ENCODE measurements around the gene WDR41.

Gene WDR41

DNA sequence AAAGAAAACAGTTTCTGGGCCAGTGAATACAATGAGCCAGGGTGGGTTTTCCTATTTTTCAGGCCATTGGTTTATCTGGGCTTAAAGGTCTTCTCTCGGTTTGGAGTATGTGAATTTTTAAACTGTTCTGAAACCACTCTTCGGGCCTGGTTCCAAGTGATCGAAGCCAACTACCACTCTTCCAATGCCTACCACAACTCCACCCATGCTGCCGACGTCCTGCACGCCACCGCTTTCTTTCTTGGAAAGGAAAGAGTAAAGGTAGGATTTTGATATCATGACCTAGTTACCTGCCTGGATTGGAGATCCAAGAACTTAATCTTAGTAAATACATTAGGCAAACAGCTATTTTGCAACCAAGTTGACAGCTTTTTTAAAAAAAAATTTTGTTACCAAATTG lies 79.1 kb downstream of the WDR41 start:
- H3K4me1 ChIP-seq: peaks cover 0 to 26% (median 8%) of the 10 kb centered on the region in 4 donors
- no peak for DNase-seq
- intact Hi-C loops (cut with DNase I; ENCODE audit: low total_unique reads): no loop called here
- TF ChIP-seq, protein P1, sequence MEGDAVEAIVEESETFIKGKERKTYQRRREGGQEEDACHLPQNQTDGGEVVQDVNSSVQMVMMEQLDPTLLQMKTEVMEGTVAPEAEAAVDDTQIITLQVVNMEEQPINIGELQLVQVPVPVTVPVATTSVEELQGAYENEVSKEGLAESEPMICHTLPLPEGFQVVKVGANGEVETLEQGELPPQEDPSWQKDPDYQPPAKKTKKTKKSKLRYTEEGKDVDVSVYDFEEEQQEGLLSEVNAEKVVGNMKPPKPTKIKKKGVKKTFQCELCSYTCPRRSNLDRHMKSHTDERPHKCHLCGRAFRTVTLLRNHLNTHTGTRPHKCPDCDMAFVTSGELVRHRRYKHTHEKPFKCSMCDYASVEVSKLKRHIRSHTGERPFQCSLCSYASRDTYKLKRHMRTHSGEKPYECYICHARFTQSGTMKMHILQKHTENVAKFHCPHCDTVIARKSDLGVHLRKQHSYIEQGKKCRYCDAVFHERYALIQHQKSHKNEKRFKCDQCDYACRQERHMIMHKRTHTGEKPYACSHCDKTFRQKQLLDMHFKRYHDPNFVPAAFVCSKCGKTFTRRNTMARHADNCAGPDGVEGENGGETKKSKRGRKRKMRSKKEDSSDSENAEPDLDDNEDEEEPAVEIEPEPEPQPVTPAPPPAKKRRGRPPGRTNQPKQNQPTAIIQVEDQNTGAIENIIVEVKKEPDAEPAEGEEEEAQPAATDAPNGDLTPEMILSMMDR (IDR thresholded peaks at IDR 0.05): no peak
- no peaks in the 10 kb centered on the region for H3K9me3 ChIP-seq
- H3K27me3 ChIP-seq: no peaks in the 10 kb centered on the region
- H3K36me3 ChIP-seq: no peaks in the 10 kb centered on the region
- no peak overlapping the region for H3K4me3 ChIP-seq
- no peak overlapping the region for H3K27ac ChIP-seq

DNA sequence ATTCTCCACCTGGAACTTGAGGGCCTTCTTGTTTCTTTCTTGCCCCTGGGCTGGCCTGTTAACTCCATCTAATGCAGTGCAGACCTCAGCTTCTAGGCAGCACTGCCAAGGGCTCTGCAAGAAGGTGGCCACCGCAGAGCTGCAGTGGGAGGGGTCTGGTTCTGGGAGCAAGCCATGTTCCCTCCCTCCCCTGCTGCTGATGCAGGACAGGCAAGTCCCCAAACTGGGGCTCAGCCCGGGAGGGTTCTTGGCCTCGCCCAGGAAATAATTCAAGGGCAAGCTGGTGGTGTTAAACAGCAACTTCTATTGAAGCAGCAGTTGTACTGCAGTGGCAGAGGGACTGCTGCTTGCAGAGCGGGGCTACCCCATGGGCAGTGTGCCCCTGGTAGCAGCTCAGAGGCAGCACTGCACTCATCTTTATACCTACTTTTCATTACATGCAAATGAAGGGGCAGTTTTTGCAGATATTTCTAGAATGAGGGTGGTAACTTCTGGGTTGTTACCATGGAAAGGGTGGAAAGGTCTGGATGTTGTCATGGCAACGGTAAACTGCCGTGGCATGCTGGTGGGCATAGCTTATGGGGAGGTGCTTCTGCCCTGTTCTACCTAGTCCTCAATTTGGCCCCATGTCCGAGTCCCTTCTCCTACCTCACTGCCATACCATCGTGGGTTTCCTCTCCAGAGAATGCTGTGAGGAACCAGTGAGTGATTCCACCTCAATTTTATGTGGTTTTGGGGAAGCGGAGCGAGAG lies 82.1 kb downstream of the WDR41 start:
- H3K27ac ChIP-seq: no peak overlapping the region
- H3K36me3 ChIP-seq: no peaks in the 10 kb centered on the region
- TF ChIP-seq, protein P1 (IDR thresholded peaks at IDR 0.05): no peak
- no peak for DNase-seq
- no peak overlapping the region for H3K4me3 ChIP-seq
- peaks cover 0 to 6% (median under 1%) of the 10 kb centered on the region in 4 donors for H3K4me1 ChIP-seq
- H3K9me3 ChIP-seq: no peaks in the 10 kb centered on the region
- intact Hi-C loops (cut with DNase I; ENCODE audit: low total_unique reads): no loop called here
- H3K27me3 ChIP-seq: no peaks in the 10 kb centered on the region

DNA sequence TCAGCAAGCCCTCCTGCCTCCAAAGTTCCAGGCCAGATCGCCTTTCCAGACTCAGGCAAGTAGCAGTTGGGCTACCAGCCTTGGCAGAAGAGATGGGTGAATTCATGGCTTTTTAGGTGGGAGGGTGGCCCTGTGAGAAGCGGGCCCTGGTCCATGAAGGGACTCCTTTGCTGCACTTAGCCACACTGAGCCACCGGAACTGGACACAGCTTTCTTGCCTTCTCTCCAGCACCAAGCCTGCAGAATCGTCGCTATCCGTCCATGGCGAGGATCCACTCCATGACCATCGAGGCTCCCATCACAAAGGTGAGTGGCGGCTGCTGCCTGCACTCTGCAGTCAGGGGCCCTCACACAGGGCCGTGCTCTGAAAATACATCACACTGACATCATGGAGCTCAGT lies 85.0 kb downstream of the WDR41 start:
- TF ChIP-seq, protein P1 (IDR thresholded peaks at IDR 0.05): no peak
- H3K4me1 ChIP-seq: peaks cover 0 to 12% (median 2%) of the 10 kb centered on the region in 4 donors
- H3K27ac ChIP-seq: no peak overlapping the region
- intact Hi-C loops (cut with DNase I; ENCODE audit: low total_unique reads): no loop called here
- no peak for DNase-seq
- no peaks in the 10 kb centered on the region for H3K9me3 ChIP-seq
- H3K4me3 ChIP-seq: no peak overlapping the region
- no peaks in the 10 kb centered on the region for H3K27me3 ChIP-seq
- H3K36me3 ChIP-seq: no peaks in the 10 kb centered on the region

DNA sequence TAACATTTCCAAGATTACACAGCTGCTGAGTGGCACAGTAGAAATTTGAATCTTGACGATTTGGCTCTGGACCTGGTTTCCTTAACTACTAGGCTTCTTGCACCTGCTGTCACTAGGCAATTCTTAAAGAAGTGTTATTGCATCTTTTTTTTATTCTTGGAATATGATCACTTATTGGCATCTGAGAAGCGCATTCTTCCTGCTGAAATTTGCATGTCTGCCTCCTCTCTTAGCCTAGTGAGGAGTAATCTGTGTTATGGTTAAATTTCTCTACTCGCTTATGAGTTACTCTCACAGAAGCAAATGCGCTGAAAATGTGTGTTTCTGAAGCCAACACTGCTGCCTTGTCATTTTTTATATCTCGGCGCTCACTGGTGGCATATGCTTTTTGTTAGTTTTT lies 89.3 kb downstream of the WDR41 start:
- DNase-seq: no peak
- Histone ChIP-seq H3K4me3 (no peak overlapping the region), H3K27ac (no peak overlapping the region), H3K27me3 (no peaks in the 10 kb centered on the region), H3K36me3 (no peaks in the 10 kb centered on the region), H3K4me1 (peaks cover 0 to 23% (median 6%) of the 10 kb centered on the region in 4 donors), H3K9me3 (no peaks in the 10 kb centered on the region)
- TF ChIP-seq, protein P1 (IDR thresholded peaks at IDR 0.05): no peak
- intact Hi-C loops (cut with DNase I; ENCODE audit: low total_unique reads): no loop called here

DNA sequence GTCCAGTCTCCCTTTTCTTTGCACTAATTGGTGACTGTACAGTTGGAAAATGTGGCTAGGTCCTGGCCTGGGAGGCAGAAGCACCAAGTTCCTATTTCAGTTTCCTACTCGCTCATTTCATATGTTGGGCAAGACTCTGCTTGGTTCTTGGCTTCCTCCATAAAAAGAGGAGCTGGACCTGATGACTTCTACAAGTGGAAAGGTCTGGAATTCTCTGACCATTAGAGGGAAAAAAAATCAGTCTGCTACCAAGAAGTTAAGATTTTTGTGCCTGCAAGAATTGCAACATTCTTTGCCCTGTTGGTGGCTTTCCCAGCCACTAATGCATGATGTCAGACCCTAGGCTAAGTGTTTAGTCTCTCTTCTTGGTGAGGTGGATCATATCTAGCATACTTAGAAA lies 91.5 kb downstream of the WDR41 start:
- peak overlapping the region in 1 of 2 donors; percentile 45 for H3K27ac ChIP-seq
- no peaks in the 10 kb centered on the region for H3K27me3 ChIP-seq
- H3K4me1 ChIP-seq: peaks cover 0 to 23% (median 6%) of the 10 kb centered on the region in 4 donors
- no peaks in the 10 kb centered on the region for H3K9me3 ChIP-seq
- no peak overlapping the region for H3K4me3 ChIP-seq
- intact Hi-C loops (cut with DNase I; ENCODE audit: low total_unique reads): no loop called here
- TF ChIP-seq, protein P1 (IDR thresholded peaks at IDR 0.05): no peak
- no peaks in the 10 kb centered on the region for H3K36me3 ChIP-seq
- no peak for DNase-seq
